ENCODE measurements around the gene PANX3. TPM values are rescaled to one million over a fixed set of nuclear protein-coding genes. Genes with fewer than 3 reads are reported as not detected.

PANX3 gene
- total RNA-seq, 2 experiments from 2014 or later, result not detected

Other genes starting within 250 kb of the PANX3 start
- gene OR8B2, start 226.9 kb upstream of the PANX3 start, total RNA-seq, result not detected
- not detected for gene OR8B3, start 212.4 kb upstream of the PANX3 start, total RNA-seq
- not detected for gene OR8B4, start 186.6 kb upstream of the PANX3 start, total RNA-seq
- gene OR8B8, start 165.7 kb upstream of the PANX3 start, total RNA-seq, result not detected
- gene OR8B12, start 67.8 kb upstream of the PANX3 start, total RNA-seq, result not detected
- gene OR8A1, start 41.4 kb upstream of the PANX3 start, total RNA-seq, result not detected
- gene TBRG1, start 11.4 kb downstream of the PANX3 start, total RNA-seq, result 10 to 100 TPM; 39.6 to 47.4 TPM
- gene SIAE, start 62.3 kb downstream of the PANX3 start, total RNA-seq, result 1 to 10 TPM; 6.5 to 7.5 TPM
- gene SPA17, start 62.5 kb downstream of the PANX3 start, total RNA-seq, result 1 to 10 TPM; 1.1 to 1.8 TPM
- 10 to 100 TPM in 1 of 2 experiments, 1 to 10 TPM in 1; 8.9 to 11.6 TPM for gene NRGN, start 128.5 kb downstream of the PANX3 start, total RNA-seq
- under 1 TPM in 1 of 2 experiments, not detected in 1; 0.22 TPM for gene VSIG2, start 140.8 kb downstream of the PANX3 start, total RNA-seq
- under 1 TPM; 0.19 to 0.45 TPM for gene ESAM, start 150.9 kb downstream of the PANX3 start, total RNA-seq
- 10 to 100 TPM in 1 of 2 experiments, 1 to 10 TPM in 1; 9.5 to 10.5 TPM for gene MSANTD2, start 189.0 kb downstream of the PANX3 start, total RNA-seq